B cell (primary cell): ENCODE measurements around the gene EED. TPM values are rescaled to one million over a fixed set of nuclear protein-coding genes. Genes with fewer than 3 reads are reported as not detected.

ENCODE experiments used
- ATAC-seq: fragments of 200-7000 bp; cut with Tn5 transposase; one replicate; pipeline ENCODE4 v1.10.0; 2021; ENCODE audit warnings: low read depth, mild to moderate bottlenecking, moderate number of reproducible peaks, moderate library complexity
- CTCF ChIA-PET: fragments of 350-600 bp; sonication (Branson Sonifier 250); formaldehyde crosslinking; loops from one replicate; lab custom pipeline; 2021; ENCODE audit warnings: antibody characterized with exemption, inconsistent platforms; lab: Charles Lee
- POLR2A ChIA-PET: fragments of 350-600 bp; sonication (Branson Sonifier 250); formaldehyde crosslinking; loops from one replicate; lab custom pipeline; 2021; ENCODE audit warnings: antibody characterized with exemption; lab: Charles Lee
- DNase-seq: peaks from one replicate; pipeline ENCODE4 v3.0.0; 2013
- H2AFZ ChIP-seq: 2 replicates; pipeline ENCODE4 v1.6.1; 2012; ENCODE audit warnings: mild to moderate bottlenecking, low read depth, low read length; ENCODE audit not compliant: insufficient read depth, poor library complexity, severe bottlenecking
- H3K27ac ChIP-seq, 2 donors: 1 replicate in 1 of 2; 2 replicates in 1 of 2; pipeline ENCODE4 v1.5.1; 2012 to 2013; ENCODE audit warnings: low read length in 2 of 2, mild to moderate bottlenecking in 2 of 2, moderate library complexity in 1 of 2
- H3K27me3 ChIP-seq, 4 experiments: fragments of 200-600 bp in 1 of 4; sonication (generic) in 1 of 4; replicated peaks in 1 of 4; 1 replicate in 2 of 4; 2 replicates in 2 of 4; pipeline versions ENCODE4 v1.6.1 to v1.7.0; 2013 to 2016; ENCODE audit warnings: low read length in 3 of 4, mild to moderate bottlenecking in 2 of 4, mixed read lengths in 1 of 4, moderate library complexity in 1 of 4; ENCODE audit not compliant: insufficient read depth in 4 of 4, control insufficient read depth in 3 of 4; ENCODE audit errors: control extremely low read depth in 1 of 4
- H3K36me3 ChIP-seq, 2 experiments: replicated peaks in 1 of 2; 1 replicate in 1 of 2; 2 replicates in 1 of 2; pipeline versions ENCODE4 v1.6.1 to v1.7.1; 2013; ENCODE audit warnings: low read length in 1 of 2; ENCODE audit not compliant: insufficient read depth in 2 of 2, control insufficient read depth in 1 of 2; ENCODE audit errors: control extremely low read depth in 1 of 2, extremely low read depth in 1 of 2
- H3K4me1 ChIP-seq, 2 donors: fragments of 200-600 bp in 1 of 2; sonication (generic) in 1 of 2; 1 replicate in 1 of 2; 2 replicates in 1 of 2; pipeline versions ENCODE4 v1.5.1 to v1.6.1; 2013 to 2017; ENCODE audit warnings: low read length in 2 of 2; ENCODE audit not compliant: control insufficient read depth in 2 of 2, insufficient read depth in 2 of 2
- H3K4me2 ChIP-seq: replicated peaks from 2 replicates; pipeline ENCODE3; 2012; ENCODE audit warnings: mild to moderate bottlenecking, low read depth, low read length; ENCODE audit not compliant: poor library complexity, severe bottlenecking
- H3K4me3 ChIP-seq, 5 experiments: fragments of 200-600 bp in 1 of 5; sonication (generic) in 1 of 5; 1 replicate in 3 of 5; 2 replicates in 2 of 5; pipeline versions ENCODE4 v1.5.1 to v1.7.0; 2011 to 2016; ENCODE audit warnings: low read length in 4 of 5, mild to moderate bottlenecking in 4 of 5, low read depth in 2 of 5, control low read depth in 1 of 5, moderate library complexity in 1 of 5; ENCODE audit not compliant: insufficient read depth in 1 of 5; ENCODE audit errors: control extremely low read depth in 1 of 5, extremely low read depth in 1 of 5
- H3K79me2 ChIP-seq: fragments of 200-600 bp; sonication (generic); one replicate; pipeline ENCODE4 v1.6.0; 2016; ENCODE audit warnings: low read length; ENCODE audit not compliant: control insufficient read depth, insufficient read depth
- H3K9ac ChIP-seq: fragments of 200-600 bp; sonication (generic); 2 replicates; pipeline ENCODE4 v1.6.1; 2017; ENCODE audit warnings: mild to moderate bottlenecking, low read length, moderate library complexity
- H3K9me3 ChIP-seq, 3 donors: one replicate each; pipeline versions ENCODE4 v1.6.1 to v1.7.1; 2013; ENCODE audit warnings: low read length in 2 of 3; ENCODE audit not compliant: control insufficient read depth in 2 of 3, insufficient read depth in 1 of 3; ENCODE audit errors: control extremely low read depth in 1 of 3
- H4K20me1 ChIP-seq: 2 replicates; pipeline ENCODE4 v1.6.0; 2012; ENCODE audit warnings: mild to moderate bottlenecking, low read length; ENCODE audit not compliant: insufficient read depth, control insufficient read depth, poor library complexity, severe bottlenecking
- H3K27ac Mint-ChIP-seq: one replicate; pipeline ENCODE4 v1.8.0; 2021; ENCODE audit warnings: mixed read lengths
- H3K27me3 Mint-ChIP-seq: one replicate; pipeline ENCODE4 v1.8.0; 2021; ENCODE audit warnings: mixed read lengths
- H3K4me1 Mint-ChIP-seq: one replicate; pipeline ENCODE4 v1.8.0; 2021; ENCODE audit warnings: mixed read lengths
- H3K4me3 Mint-ChIP-seq: one replicate; pipeline ENCODE4 v1.8.0; 2021; ENCODE audit warnings: mixed read lengths
- H3K9me3 Mint-ChIP-seq: one replicate; pipeline ENCODE4 v1.8.0; 2022; ENCODE audit warnings: mixed read lengths; ENCODE audit not compliant: insufficient read depth
- CTCF ChIP-seq: fragments of 200-600 bp; IDR thresholded peaks from one replicate; pipeline ENCODE4 v1.8.0; 2022; ENCODE audit warnings: antibody characterized with exemption, mild to moderate bottlenecking
- EZH2 ChIP-seq: IDR thresholded peaks from 2 replicates; pipeline ENCODE4 v1.6.1; 2012; ENCODE audit warnings: borderline replicate concordance, low read depth, mild to moderate bottlenecking, moderate library complexity, low read length; ENCODE audit not compliant: insufficient read depth, poor library complexity, severe bottlenecking
- WGBS: methylation state at CpG from one replicate; pipeline ENCODE4 v1.1.5; 2013; ENCODE audit warnings: missing lambda C conversion rate; ENCODE audit not compliant: insufficient coverage; 5-methylcytosine and 5-hydroxymethylcytosine counted together
- intact Hi-C: fragments of 100-400 bp; cut with micrococcal nuclease; formaldehyde crosslinking; loops from one replicate; pipeline ENCODE4 v1.10.0; 2022
- polyA plus RNA-seq: library from polyadenylated mRNA; depleted of rRNA; stranded (reverse); fragments of >200 nt; gene quantifications from 2 replicates; pipeline ENCODE4 v1.2.3, GENCODE V29; 2012
- total RNA-seq, 2 donors: library from RNA; stranded (reverse); fragments of 120-200 nt in 1 of 2; gene quantifications; 1 replicate in 1 of 2; 2 replicates in 1 of 2; pipeline versions ENCODE4 v1.2.3 to v1.2.4, GENCODE V29; 2013 to 2022

EED gene
- total and polyA plus RNA-seq, 2 donors (not counting 1 experiment from before 2014, with no cell fraction given) = 21.8 to 49.5 TPM

- Histone ChIP-seq H3K27ac (no peak overlapping the region), H3K79me2 (no peaks in the 10 kb centered on the region), H3K9ac (no peak overlapping the region), H3K4me1 (peaks cover 3 to 6% of the 10 kb centered on the region in 2 donors), H4K20me1 (no peaks in the 10 kb centered on the region), H3K36me3 (no peaks in the 10 kb centered on the region), H3K4me3 (no peak overlapping the region), H3K27me3 (no peaks in the 10 kb centered on the region), H3K9me3 (no peaks in the 10 kb centered on the region), H2AFZ (no peak overlapping the region), H3K4me2 (no peak overlapping the region)
- no peaks in the 10 kb centered on the region for H3K27me3 Mint-ChIP-seq
- no peak for ATAC-seq
- TF ChIP-seq CTCF (no peak), EZH2 (no peak)
- DNase-seq = no peak
- ChIA-PET CTCF (interaction anchor here (0.6 to 1.5 kb wide), 2 partner anchors 10 to 172 kb away, joined by 3 to 7 read pairs; no protein-coding TSS in a partner anchor), POLR2A (no interaction called here)
- 100% methylated on average over 3 of the region's 4 CpGs for WGBS
- no peaks in the 10 kb centered on the region for H3K9me3 Mint-ChIP-seq
- intact Hi-C loops = no loop called here
- no peak overlapping the region for H3K4me3 Mint-ChIP-seq
- H3K4me1 Mint-ChIP-seq = peaks cover 6% of the 10 kb centered on the region
- no peak overlapping the region for H3K27ac Mint-ChIP-seq
Observed at GRCh38 chr11:86210898-86211297, 33.7 kb upstream of the EED start.

- no peaks in the 10 kb centered on the region for H3K9me3 ChIP-seq
- Mint-ChIP-seq H3K9me3 (no peaks in the 10 kb centered on the region), H3K27me3 (no peaks in the 10 kb centered on the region), H3K4me3 (no peak overlapping the region), H3K4me1 (peaks cover 6% of the 10 kb centered on the region), H3K27ac (no peak overlapping the region)
- H3K9ac ChIP-seq = no peak overlapping the region
- ATAC-seq (no peak), DNase-seq (no peak)
- H4K20me1 ChIP-seq = no peaks in the 10 kb centered on the region
- no peaks in the 10 kb centered on the region for H3K27me3 ChIP-seq
- H3K4me2 ChIP-seq = no peak overlapping the region
- POLR2A ChIA-PET = no interaction called here
- intact Hi-C loops = no loop called here
- no peak overlapping the region for H3K27ac ChIP-seq
- CTCF ChIA-PET = interaction anchor here (0.6 to 1.5 kb wide), 3 partner anchors 9 to 173 kb away, joined by 3 to 7 read pairs (median 6); no protein-coding TSS in a partner anchor
- no peak for TF ChIP-seq EZH2
- no peak for TF ChIP-seq CTCF
- H3K36me3 ChIP-seq = no peaks in the 10 kb centered on the region
- 87% methylated on average over 4 of the region's 4 CpGs for WGBS
- no peaks in the 10 kb centered on the region for H3K79me2 ChIP-seq
- no peak overlapping the region for H2AFZ ChIP-seq
- peaks cover 3 to 6% of the 10 kb centered on the region in 2 donors for H3K4me1 ChIP-seq
- H3K4me3 ChIP-seq = no peak overlapping the region
Observed at GRCh38 chr11:86211619-86212018, 32.9 kb upstream of the EED start.
